Left colon (tissue), 2 donors: Measurements from ENCODE around the gene PIGV. TPM values are rescaled to one million over a fixed set of nuclear protein-coding genes. Genes with fewer than 3 reads are reported as not detected.

Source experiments
- total RNA-seq, 2 donors: library from RNA; stranded (reverse); fragmentation: NEBNext Ultra II Directional; extraction: Animal tissue kit (Norgen Biotek cat#: 25700); gene quantifications; one replicate each; pipeline ENCODE4 v1.2.1, GENCODE V29; 2021
- donor health status: DM: no; HTN: no; CAD: no.
- donor health status: DM: yes; HTN: yes; CAD: no.

PIGV gene
- total RNA-seq, 2 donors from 2014 or later, result 17.1 to 18.6 TPM

Other genes with a start within 250 kb of the PIGV start
- 10 to 100 TPM; 60.2 to 61.4 TPM for gene ARID1A, start 91.9 kb upstream of the PIGV start, total RNA-seq
- 10 to 100 TPM; 22.2 to 25.8 TPM for gene ZDHHC18, start 38.7 kb downstream of the PIGV start, total RNA-seq
- 100 to 1,000 TPM; 202 to 348 TPM for gene SFN, start 75.2 kb downstream of the PIGV start, total RNA-seq
- gene GPN2, start 102.3 kb downstream of the PIGV start, total RNA-seq, result 10 to 100 TPM; 33.8 to 38.8 TPM
- 10 to 100 TPM; 12.3 to 15.2 TPM for gene GPATCH3, start 112.5 kb downstream of the PIGV start, total RNA-seq
- gene NR0B2, start 126.0 kb downstream of the PIGV start, total RNA-seq, result under 1 TPM; 0.31 to 0.34 TPM
- gene NUDC, start 133.8 kb downstream of the PIGV start, total RNA-seq, result 10 to 100 TPM; 39.4 to 40.3 TPM
- 10 to 100 TPM; 24.7 to 25.6 TPM for gene KDF1, start 172.5 kb downstream of the PIGV start, total RNA-seq
- gene TRNP1, start 205.7 kb downstream of the PIGV start, total RNA-seq, result 1 to 10 TPM; 1.3 to 3.0 TPM
- gene TENT5B, start 224.9 kb downstream of the PIGV start, total RNA-seq, result 1 to 10 TPM; 1.7 to 4.4 TPM